NCI-H345 treated with DMSO at 0.1 percent for 48 hours (cell line): ENCODE data around the gene ZNF845.
"Not testable (repeated sequence)": the region's sequence is repeated elsewhere in the genome, so short reads cannot be mapped to it uniquely, and the experiment has no call there.

Experiments
- DNase-seq: peaks from one replicate; lab custom pipeline; 2025; ENCODE audit not compliant: unreplicated experiment; lab: John Stamatoyannopoulos, UW

Gene ZNF845

GRCh38 chr19:53333463-53334449, at the start of gene ZNF845:
TSS of gene ZNF845 (plus strand) at chr19:53333749. CDS start at chr19:53341308, 7,559 bp downstream.
- peak; percentile 29 for DNase-seq

- no peak for DNase-seq
Observed at GRCh38 chr19:53285087-53285486, 48.5 kb upstream of the ZNF845 start.

DNA sequence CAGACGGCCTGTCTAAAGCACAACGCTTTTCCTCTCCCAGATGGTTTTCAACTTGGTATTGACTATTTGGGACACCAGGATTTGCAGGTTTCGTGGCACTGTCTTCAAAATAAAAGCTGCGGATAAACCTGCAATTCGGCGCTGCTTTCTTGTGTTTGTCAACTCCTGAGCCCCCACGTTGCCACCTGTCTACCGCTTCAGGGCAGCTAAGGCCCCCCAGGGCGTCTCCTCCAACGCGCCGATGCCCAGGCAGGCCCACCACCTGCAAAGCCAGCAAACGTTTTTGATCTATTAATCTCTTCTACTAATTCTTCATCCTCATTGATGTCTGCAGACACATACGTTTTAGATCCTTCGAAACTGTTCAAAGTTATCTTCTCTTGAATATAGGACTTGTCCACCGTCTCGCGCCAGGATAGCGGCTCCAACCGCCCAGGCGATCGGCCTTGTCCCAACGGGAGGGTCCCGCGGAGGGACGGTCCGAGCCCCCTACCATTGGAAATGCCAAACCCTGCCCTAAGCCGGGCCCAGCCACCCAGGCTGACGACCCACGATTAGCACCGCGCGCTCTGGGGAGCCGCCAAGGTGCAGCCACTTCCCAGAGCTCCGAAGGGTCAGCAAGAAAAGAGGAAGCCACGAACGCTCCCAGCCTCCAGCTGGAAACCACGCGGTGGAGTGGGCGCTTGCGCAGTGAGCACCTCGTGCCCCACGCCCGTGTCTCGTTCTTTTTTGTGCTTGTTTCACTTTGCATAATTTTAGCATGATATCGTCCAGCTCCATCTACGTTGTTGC, 42.6 kb upstream of the ZNF845 start:
- no peak for DNase-seq

GRCh38 chr19:53294786-53295441, 38.6 kb upstream of the ZNF845 start:
- no peak for DNase-seq

GRCh38 chr19:53301341-53301740, 32.2 kb upstream of the ZNF845 start:
- DNase-seq, result not testable (repeated sequence)

DNA sequence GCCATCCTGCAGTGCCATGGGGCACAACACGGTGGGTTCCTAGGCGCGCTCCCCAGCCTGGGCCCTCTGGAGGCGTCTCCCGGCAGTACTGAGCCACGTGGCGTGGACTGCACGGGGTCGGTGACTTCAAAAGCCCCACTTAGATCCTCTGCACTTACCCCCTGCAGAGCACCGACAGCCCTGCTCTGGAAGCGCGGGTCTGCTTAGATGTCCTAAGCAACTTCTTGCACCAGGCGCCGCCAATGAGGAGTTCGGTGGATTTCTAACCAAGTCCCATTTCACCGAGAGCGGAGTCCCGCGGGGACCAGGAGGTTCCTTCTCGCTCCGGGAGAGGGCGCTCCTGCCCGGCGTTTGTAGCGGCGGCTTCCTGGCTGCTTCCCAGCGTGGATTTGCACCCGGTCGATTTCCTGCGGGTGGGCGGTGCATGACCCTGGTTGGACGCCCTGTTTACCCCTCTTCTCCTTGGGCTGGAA, 25.2 kb upstream of the ZNF845 start:
- DNase-seq, result no peak

GRCh38 chr19:53311044-53311443, 22.5 kb upstream of the ZNF845 start:
- DNase-seq, result no peak

- no peak for DNase-seq
Observed at GRCh38 chr19:53311897-53312296, 21.7 kb upstream of the ZNF845 start.

DNA sequence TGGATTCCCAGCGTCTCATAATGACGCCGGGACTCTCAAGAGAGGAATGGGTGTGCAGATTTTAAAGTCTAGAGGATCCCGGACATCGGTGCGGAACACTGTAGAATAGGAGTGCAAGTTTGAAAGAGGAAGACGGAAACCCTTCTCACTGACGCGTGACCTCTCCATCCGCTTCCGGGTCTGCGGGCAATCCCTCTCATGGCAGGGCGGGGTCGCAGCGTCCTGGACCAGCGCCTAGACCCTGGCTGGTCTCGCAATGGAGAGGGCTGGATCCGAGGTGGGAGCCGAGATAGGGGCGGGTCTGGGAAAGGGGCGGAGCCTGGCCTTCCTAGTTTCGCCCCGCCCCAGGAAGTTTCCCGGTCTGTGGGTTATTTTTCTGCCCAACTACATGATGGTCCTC, 4.6 kb upstream of the ZNF845 start:
- DNase-seq, result no peak

DNA sequence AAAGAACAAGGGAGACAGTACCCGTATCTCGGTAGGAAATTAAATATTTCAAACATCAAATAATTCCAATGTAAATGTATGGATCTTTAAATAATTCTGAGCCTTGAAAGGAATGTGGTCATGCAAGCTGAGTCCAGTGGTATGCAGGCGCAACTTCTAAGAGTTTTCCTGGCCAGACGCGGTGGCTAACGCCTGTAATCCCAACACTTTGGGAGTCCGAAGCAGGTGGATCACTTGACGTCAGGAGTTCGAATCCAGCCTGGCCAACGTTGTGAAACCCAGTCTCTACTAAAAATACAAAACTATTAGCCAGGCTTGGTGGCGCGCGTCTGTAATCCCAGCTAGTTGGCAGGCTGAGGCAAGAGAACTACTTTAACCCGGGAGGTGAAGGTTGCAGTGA, 1.1 kb upstream of the ZNF845 start:
- no peak for DNase-seq

DNA sequence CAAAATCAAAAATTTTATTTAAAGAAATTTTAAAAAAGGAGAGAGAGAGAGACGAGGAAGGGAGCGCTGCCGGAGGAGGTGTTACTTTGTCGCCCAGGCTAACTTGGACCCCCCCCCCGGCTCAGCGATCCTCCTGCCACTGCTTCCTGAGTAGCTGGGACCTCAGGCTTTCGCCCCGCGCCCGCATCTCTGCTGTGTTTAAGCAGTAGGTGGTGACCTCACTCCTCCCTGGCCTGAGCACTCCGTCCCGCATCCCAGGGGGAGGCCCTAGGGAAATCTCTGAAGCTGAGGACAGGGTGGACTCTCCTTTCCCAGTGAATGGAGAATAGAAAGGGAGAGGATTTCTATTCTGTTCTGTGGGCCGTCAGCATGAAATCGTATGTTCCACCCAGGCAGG, 485 bp upstream of the ZNF845 start:
- DNase-seq, result no peak

- not testable (repeated sequence) for DNase-seq
Observed at GRCh38 chr19:53344403-53344802, 10.9 kb downstream of the ZNF845 start.

DNA sequence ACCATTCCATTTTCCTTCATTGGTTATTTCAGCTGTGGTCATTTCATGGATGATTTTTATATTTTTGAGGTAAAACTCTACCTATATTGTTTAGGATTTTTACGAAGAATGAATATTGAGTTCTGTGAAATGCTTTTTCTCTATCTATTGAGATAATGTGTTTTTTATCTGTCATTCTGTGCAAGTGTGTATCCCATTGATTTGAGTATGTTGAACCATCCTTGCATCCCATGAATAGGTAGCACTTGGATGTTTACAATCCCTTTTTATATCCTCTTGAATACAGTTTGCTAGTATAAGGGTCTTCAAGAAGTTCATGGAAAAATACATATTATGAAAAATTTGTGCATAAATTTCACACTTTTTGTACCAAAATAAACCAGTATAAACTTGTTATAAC, 22.2 kb downstream of the ZNF845 start:
- no peak for DNase-seq

DNA sequence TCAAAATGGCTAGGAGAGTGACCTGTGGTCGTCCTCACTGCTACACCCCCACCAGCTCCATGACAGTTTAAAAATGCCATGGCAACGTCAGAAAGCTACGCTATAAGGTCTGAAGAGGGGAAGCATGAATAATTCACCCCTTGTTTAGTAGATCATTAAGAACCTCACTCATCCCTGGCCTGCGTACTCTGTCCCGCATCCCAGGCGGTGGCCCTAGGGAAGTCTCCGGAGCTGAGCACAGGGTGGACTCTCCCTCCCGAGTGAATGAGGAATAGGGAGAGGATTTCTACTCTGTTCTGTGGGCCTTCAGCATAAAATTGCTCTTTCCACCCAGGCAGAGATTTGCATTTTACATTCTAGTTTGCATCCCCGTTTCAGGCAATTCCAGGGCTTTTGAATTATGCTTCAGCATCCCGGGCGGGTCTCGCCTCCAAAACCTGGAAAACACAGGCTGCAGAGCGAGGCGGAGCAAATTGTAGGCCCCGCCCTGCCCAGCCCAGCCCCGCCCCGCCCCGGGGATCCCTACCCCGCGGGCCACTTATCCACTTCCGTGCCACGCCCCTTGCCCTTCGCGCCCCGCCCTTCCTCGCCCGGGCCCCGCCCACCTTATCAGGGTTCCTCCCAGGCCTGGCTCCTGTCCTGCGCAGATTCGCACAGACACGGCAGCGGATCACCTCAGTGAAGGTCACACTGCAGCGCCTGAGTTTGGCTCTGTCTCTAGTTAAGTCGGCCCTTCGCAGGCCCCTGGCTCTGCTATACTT, 24.5 kb downstream of the ZNF845 start:
- DNase-seq, result no peak

DNA sequence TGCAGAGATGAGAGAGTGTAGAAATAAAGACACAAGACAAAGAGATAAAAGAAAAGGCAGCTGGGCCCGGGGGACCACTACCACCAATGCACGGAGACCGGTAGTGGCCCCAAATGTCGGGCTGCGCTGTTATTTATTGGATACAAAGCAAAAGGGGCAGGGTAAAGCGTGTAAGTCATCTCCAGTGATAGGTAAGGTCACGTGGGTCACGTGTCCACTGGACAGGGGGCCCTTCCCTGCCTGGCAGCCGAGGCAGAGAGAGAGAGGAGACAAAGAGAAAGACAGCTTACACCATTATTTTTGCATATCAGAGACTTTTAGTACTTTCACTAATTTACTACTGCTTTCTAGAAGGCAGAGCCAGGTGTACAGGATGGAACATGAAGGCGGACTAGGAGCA, 26.5 kb downstream of the ZNF845 start:
- not testable (repeated sequence) for DNase-seq

- peak; percentile 43 for DNase-seq
Observed at GRCh38 chr19:53365134-53365898, 31.8 kb downstream of the ZNF845 start, which contains the start of gene ZNF525. TSS of gene ZNF525 (plus strand) at chr19:53365705. CDS start at chr19:53372282, 6,577 bp downstream.

DNA sequence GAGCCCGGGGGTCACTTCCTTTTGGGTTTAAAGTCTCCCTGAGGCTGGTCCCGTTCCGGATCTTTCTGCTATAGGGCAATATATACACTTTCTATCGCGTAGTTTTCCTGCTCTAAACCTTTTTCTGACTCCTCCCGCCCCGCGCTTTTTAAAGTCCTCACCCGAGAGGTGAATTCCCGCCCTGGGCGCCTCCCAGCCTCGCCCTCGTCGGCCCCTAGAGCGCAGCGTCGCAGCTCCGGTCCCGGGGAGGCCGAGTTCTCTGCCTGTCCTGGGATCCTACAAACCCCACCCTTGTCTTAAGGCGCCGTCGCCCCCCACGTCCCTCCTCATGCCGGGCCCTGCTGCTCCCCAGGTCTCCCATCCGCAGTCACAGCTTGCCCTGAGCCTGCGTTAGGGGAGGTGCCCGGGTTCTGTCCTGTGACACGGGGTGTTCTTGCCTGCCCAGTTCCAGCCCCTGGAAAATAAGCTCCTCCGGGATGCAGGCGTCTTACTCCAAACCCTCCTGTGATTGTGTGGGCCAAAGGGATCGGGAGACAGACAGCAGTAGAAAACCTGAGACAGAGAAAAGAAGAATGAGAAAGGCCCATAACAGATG, 32.4 kb downstream of the ZNF845 start:
- no peak for DNase-seq

DNA sequence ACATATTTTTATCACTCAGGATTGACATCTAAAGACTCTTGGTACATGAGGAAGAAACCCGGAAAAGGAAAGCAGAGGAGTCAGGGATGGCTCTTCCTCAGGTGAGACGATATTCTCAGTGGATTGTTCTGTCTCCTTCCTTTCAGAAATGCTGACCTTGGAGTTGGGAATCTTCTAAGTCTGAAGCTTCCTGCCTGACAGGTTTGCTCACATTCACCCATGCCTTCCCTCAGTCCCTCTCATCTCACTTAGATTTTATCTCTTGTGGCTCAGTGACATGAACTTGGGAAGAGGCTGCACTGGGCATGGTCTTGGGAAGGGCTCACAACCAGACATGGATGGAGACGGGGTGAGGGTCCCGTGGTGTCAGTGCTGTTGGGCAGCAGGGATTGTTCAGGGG, 38.6 kb downstream of the ZNF845 start:
- DNase-seq, result no peak

- no peak for DNase-seq
Observed at GRCh38 chr19:53374288-53374687, 40.7 kb downstream of the ZNF845 start.
